ENCODE data around the gene TRMT1.

The TRMT1 gene

DNA sequence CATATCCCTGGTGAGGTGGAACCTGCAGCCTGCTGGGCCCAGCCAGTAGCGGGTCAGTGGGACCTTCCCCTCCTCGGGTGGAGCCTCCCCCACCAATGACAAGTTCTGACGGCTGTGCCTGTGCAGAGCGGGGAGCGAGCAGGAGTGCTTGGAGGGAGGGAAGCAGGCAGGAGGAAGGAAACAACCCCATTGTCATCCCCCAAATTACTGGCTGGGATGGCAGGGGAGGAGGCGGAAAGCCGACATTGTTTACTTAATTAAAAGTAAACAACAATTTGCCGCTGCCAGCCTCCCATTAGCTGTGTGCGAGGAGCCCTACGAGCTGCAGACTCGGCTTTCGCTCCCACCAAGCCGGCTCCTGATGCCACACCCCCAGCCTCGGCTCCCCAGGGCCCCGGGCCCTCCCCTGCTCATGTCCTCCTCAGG, 59.4 kb downstream of the TRMT1 start:
- TF ChIP-seq, protein P1, sequence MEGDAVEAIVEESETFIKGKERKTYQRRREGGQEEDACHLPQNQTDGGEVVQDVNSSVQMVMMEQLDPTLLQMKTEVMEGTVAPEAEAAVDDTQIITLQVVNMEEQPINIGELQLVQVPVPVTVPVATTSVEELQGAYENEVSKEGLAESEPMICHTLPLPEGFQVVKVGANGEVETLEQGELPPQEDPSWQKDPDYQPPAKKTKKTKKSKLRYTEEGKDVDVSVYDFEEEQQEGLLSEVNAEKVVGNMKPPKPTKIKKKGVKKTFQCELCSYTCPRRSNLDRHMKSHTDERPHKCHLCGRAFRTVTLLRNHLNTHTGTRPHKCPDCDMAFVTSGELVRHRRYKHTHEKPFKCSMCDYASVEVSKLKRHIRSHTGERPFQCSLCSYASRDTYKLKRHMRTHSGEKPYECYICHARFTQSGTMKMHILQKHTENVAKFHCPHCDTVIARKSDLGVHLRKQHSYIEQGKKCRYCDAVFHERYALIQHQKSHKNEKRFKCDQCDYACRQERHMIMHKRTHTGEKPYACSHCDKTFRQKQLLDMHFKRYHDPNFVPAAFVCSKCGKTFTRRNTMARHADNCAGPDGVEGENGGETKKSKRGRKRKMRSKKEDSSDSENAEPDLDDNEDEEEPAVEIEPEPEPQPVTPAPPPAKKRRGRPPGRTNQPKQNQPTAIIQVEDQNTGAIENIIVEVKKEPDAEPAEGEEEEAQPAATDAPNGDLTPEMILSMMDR (conservative IDR thresholded peaks at IDR 0.05; ENCODE audit: low read length) = no peak
- H3K4me3 ChIP-seq (ENCODE audit: low read length) = no peak overlapping the region; the same call in 1 of the 2 replicates
- no peak for DNase-seq (ENCODE audit: low read depth)

DNA sequence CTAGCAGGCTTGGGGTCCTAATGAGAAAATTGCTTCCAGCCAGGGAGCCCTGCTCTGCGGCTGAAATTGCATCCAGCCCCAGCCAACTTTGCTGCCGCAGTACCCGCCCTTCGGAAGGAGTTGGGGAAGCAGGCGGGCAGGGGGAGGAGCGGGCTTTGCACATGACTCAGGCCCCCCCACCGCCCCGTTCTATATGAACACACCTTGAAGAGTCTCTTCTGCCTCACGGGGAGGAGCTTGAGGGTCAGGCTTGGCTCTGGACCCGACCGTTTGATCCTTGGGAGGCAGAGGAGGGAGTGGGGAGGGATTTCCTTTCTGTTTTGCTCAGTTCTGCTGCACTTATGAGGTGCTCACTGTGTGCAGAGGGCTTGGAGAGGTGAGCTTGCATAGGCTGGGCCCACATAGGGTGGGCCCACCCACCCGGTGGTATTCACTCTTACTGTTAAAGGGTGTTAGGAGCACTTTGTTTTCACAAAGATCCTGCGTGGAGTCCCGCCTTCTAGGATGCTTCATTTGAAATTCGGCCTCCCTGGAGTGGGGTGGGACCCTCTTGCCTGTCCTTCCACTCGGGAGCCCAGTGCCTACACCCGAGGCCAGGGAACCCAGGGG, 60.4 kb downstream of the TRMT1 start:
- DNase-seq (ENCODE audit: low read depth) = peak; percentile 84
- peak overlapping the region; percentile 46 for H3K4me3 ChIP-seq (ENCODE audit: low read length)
- TF ChIP-seq, protein P1 (conservative IDR thresholded peaks at IDR 0.05; ENCODE audit: low read length) = no peak

DNA sequence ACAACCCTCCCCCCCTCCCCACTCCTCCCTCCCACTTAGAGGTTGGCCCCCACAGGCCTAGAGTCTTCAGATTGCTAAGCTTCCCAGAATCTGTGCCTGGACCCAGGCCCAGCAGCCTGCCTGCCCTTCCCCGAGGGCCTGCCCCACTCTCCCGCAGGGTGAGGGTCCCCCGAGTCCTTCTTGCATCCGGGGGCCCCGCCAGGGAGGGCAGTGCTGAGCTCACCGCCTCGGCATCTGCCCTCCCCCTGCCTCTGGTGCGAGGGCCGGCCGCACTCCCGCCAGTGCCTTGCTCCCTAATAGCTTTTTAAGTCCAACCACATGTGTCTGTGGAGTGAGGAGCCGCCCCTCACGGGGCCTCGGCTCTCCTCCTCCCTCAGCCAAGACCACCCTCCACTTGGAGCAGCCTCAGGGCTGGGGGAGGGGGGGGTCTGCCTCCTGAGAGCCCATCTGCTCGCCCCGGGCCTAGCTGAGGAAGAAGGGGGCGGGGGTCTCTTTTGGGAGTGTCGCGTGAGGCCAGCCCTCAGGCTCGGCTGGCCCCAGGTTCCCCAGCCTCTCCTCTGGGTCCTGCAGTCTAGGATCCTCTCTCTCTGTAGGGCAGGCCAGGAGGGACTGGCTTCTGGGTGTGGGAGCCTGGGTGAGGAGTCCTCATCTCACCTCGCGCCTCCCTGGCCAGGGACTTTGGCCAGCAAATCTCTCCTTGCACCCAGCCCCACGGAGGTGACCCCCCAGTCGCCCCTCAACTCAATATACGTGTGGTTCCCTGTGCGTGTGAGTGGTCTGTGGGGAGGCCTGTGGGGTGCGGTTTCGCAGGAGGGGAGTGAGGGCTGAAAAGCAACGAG, 61.1 kb downstream of the TRMT1 start:
- TF ChIP-seq, protein P1 (conservative IDR thresholded peaks at IDR 0.05; ENCODE audit: low read length) = no peak
- DNase-seq (ENCODE audit: low read depth) = peak; percentile 97
- peak overlapping the region; percentile 46 for H3K4me3 ChIP-seq (ENCODE audit: low read length)
